ENCODE measurements around the gene COL4A2.

COL4A2 gene

DNA sequence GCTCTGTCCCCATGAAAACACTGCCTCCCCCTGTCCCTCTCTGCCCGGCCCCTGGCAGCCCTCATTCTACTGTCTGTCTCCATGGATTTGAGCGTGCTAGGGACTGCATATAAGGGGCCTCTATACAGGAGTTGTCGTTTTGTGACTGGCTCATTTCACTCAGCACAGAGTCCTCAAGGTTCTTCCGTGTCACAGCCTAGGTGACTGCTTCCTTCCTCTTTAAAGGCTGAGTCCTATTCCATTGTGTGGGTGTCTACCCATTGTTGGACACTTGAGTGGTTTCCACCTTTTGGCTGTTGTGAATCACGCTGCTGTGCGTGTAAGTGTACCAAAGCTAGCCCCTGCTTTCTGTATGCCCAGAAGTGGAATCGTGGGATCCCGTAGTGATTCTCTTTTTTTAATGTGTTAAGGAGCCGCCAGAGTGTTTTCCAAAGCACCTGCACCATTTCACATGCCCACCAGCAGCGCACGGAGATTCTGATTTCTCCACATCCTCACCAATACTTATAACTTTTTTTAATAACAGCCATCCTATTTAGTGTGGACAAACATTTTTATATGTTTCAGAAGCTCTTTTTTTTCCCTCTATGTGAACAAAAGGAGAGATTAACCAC lies 116.7 kb downstream of the COL4A2 start:
- no peak for DNase-seq

DNA sequence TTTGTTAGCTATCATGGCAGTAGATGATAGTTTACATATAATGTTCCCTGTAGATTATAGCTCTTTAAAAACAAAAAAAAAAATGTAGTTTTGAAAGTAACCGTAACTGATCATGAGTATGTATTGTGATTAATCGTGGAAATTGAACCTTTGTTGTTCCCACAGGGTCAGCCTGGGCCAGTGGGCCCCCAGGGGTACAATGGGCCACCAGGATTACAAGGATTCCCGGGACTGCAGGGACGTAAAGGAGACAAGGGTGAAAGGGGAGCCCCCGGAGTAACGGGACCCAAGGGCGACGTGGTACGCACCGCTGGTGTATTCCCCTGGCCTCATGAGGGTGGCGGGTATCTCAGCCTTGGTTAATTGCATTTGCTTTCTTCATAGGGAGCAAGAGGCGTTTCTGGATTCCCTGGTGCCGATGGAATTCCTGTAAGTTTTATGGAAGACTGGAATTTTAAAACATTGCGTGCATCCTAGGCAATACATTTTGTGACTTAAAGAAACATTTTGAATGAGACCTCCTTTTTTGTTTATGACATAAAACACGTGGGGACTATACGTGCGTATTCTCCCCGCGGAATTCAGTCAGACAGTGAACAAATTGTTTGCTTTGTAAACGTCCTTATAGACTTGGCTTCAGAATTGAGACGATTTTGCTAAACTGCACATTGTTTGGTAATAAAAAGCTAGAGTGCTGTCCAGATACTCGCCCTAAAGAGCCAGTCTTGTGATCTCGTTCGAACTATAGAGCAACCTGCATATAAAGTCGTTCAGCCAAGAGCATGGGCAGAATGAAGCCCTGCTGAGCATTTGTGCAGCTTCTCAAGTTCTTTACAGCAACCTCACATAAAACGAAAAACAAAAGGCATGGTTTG lies 117.7 kb downstream of the COL4A2 start:
- no peak for DNase-seq

DNA sequence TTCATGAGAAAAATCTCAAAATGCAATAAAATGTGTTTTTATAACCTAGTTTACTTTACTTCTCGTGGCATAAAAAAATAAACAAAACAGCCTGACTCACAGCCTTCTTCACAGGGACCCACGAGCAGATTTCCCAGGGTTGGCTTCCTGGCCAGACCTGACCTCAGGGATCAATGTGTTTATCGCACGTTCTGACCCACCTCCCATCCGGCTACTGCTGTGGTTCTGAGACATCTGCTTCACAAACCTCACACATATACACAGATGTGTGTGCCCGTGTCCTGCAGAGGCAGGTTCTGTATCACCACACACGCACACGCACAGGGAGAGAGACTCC lies 118.3 kb downstream of the COL4A2 start:
- DNase-seq, result no peak

DNA sequence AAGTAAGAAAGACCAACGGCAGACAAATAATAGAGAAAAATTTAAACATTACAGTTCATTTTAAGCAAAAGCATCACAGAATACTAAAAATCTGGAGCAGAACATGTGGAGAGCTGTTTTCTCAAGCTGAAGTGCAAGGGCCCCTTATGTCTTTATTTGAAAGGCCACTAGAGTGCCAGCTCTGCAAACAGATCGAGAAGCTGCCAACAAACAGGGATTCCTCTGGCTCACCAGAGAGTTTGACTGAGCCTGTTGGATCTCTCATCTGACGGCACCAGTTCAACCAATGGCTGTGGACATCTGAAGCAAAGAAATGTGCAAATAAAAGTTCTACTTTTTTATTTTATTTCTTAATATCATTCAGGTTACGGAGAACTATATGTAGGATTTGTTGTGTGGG lies 119.7 kb downstream of the COL4A2 start:
- no peak for DNase-seq

DNA sequence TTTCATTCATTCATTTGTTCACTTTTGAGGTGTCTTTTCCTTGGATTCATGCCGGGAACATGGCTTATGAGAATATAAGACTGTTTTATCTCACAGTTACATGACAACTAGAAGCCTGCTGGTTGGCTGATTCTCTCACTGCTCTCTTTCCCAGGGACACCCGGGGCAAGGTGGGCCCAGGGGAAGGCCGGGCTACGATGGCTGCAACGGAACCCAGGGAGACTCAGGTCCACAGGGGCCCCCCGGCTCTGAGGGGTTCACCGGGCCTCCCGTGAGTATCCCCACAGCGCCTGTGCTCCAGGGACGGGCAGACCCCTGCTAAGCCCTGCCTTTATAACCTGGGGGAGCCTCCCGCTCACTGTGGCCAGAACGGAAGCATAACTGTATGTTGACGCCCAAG lies 121.2 kb downstream of the COL4A2 start:
- DNase-seq, result no peak

DNA sequence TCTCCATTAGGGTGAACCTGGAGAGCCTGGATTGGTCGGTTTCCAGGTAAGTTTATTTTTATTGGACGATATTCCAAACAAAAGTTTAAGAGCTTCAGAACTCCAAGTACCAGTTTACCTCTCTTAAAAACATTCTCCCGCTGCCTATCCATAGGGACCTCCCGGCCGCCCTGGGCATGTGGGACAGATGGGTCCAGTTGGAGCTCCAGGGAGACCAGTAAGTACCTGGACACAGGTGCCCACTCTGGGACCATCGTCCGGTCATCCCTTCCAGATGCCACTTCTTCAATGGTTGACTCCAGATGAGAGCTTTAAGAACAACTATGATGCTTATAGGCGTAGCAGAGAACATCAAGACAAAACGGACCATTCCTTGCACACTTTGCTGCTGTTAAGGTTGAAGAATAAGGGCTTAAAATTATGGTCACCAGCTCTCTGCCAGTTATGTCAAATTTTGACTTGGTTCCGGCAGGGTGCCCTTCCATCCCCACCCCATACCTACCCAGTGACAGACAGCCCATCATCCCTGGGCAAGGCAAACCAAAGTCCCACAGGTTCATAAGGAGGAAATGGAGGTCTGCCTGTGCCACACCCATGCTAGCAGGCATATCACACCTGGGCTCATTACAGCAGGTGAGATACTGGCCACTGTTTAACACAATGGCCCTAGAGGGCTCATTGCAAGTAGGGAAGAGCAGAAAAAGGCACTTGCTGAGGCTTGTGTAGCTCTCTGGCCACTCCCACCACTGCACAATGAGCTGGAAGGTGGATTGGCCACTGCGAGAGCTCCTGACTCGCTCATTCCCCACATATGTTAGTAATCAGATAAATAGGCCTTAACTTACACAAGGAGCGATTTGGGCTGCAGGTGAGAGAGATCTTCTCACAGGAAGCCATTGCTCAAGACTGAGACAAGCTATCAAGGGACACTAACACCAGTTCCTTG lies 123.6 kb downstream of the COL4A2 start:
- no peak for DNase-seq

DNA sequence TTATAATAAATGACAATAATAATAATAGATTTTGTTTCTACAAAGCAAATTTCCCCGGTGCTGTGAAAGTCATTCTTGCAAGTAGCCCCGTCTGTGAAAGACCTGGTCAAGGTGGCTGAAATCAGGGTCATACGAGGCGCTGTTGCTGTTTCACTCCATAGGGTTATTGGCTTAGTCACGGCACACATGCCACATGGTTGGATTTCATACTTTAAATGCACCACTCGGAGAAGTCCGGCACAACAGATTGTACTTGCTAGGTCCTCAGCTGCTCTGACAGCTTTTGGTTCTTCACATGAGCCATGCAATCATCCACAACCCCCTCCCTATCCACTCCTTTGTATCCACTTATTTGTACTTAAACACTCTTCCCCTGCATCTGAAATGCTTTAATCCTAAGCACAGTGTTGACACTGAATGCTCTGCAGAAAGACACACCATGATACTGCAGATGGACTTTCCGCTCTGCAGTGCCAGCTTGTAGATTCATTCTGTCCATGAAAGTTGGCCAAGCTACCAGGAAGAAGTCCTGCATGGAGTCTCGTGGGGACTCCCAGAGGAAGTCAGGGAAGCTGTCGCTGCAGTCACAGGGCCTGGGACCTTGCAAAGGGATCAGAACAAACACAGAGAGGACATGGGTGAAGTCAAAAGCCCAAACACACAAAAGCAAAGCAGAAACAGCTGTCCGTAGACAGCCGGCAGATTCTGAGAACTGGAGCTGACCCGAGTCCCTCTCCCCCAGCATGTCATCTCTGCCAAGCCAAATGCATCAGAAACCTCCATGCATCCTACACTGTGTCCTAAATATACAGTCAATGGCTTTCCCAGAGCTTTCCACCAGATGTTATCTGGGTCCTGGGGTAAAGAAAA lies 124.6 kb downstream of the COL4A2 start:
- no peak for DNase-seq

DNA sequence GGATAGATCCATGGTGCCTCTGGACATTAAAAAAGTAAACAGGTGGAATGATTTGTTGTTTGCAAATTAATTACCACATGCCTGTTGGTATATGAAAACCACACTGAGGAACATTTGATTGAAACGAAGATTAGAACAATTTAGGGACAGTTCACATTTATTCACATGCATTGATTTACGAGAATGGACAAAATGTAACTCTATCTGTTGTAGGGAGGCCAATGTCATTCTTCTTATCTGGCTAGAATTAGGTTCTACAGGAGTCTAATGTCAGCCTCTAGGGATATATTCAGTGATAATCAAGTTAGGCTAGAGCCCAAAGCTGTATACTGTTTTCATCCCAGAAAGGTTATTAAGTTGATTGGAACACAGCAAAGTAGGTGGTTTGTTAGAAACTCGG lies 125.4 kb downstream of the COL4A2 start:
- no peak for DNase-seq

DNA sequence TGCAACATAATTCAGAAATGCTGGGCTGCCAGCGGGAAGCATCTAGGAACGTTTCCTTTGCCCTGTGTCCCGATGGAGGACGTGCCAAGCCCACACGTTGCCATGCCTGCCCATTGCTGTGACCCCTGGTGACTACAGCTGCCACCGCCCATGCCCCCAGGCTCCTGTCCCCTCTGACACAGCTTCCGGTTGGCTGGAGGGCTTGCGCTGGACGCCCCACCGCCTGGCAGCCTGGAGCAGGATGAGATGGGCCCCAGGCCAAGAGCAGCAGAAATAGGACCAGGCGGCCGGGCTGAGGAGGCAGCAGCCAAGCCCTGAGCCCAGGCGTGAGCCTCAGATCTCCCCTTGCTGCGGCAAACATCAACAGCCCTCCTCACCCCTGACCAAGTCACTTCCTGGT lies 125.9 kb downstream of the COL4A2 start:
- no peak for DNase-seq

DNA sequence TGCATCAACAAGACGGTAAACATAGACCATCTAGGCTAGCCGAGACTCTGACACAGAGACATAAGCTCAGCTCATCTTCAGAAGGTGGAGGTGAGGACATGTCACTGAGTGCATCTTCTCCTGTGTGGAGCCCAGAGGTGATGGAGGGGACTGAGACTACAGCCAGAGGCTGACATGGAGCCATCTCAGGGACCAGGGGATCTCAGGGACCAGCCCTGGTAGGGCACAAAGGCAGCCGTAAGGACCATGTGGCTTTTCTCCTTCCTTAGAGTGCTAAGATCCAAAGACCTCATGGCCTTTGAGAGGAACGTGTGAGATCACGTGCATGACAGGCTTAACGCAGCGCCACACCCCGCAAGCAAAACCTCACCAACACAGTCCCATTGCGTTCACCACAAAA lies 127.5 kb downstream of the COL4A2 start:
- no peak for DNase-seq

DNA sequence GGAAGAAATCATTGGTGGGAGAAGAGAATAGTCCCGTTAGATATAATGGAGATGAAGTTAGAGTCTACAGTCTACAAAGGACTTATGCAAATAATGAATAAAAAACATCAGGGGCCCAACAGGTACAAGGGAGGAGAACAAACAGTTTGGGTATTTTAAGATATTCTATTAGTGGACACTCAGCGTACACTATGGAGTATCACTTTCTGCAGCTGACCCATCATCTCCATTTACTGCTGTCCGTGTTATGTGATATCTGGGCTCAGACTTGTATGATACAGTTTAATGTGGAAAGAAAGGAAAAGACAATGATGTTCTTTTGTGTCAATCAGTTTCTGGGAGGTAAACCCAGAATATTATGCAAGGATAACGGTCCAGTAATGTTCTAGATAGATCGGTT lies 128.2 kb downstream of the COL4A2 start:
- DNase-seq, result no peak

DNA sequence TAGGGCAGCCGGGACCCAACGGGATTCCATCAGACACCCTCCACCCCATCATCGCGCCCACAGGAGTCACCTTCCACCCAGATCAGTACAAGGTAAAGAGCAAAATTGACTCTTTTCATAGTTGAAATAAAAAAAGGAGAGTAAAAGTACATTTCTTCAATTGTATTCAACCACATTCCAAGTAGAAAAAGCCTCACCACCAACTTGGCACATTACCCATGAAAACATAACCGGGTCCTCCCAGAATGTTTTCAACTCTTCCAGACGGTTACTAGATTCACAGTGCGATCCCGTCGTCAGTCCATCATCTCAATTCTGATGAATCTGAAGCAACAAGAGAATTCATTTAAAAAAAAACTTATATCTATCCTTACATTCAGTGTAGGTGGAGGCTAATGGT lies 129.2 kb downstream of the COL4A2 start:
- DNase-seq, result no peak

DNA sequence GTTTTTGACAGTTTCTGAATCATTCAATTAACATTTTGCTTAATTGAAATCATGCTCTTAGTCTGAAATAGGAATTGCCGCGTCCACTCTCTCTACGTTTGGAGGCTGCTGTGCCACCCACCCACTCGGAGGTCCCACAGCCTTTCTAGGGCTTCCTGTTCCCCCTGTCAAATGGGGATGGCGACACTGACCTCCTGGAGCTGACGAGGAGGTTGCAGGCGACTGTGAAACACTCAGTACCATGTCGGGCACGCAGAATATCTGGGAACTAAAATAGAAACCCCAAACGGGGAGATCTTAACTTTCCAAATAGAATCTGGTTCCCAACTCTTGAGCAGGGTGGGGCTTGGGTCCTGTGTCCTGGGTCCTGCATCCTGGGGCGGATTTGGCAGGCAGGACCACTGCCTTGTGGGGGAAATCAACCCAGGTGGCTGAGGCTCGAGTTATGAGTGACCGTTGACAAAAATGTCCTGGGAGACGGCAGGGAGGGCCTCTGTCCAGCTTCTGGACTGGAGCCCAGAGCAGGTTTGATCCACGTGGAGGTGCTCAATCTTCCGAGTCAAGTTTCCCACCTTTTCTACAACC lies 129.8 kb downstream of the COL4A2 start:
- DNase-seq, result no peak

DNA sequence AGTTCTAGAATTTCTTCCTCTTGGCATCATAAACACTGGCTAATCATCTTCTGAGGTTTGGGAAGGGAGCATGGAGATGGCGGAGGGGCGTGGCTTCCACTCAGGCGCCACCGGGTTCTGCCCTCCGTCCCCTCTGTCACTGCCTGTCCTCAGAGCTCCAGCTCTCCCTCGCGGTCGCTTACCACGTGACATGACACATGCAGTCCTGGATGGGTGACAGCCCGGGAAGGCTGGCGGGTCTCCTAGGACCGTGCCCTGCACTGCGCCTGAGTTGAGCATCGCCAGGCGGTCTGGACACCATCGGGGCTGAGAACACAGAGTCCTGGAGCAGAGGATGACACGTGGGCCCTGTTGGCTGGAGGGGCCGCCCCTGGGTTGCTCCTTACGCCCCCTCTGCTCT lies 131.1 kb downstream of the COL4A2 start:
- no peak for DNase-seq

DNA sequence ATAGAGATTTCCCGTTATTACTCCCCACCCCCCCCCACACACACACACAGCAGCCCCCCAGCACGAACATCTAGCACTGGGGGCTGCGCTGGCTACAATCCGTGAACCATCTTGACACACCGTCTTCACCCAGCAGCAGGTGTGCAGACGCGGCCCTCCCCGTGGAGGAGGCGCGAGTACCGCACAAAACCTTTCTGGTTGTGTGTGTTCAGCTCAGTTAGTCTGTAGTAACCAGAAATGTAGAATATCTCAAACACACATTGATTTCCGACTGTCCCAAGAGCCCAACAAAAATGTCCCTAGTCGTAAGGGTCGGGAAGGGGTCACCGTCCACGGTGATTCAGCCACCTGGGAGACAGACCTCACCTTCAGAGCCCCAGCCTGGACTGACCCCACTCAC lies 131.7 kb downstream of the COL4A2 start:
- no peak for DNase-seq

DNA sequence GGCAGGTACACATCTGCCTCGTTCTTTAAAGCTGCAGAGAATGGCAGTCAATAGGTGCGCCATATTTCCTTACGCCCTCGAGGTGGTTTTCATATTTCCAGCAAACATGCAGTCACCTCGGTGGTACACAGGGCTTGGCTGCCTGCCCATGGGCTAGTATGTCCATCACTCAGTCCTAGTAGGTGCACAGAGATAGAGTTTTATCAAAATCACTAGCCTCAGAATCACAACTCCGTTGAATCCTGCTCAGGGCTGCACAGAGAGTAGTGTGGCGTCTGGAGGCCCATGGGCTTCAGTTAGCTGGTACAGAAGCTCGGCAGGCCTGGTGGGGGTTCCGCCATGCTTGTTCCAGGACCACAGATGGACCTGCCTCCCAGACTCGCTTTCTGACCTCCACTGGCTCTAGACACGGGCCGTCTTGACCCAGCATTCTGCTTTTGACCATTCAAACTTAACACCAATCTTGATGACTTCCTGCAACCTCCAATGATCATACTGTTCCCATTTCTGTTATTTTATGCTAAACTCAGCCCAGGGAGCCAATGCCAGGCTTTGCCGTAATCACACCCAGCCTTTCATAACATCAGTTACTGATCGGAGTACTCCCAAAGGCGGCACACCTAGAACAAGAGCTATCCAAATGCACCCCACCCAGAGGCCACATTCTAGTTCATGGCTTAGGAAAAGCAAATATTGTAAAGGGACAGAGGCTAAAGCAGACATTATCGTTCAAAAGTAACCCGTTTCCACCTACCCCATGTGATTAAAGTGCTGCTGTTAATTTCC lies 134.1 kb downstream of the COL4A2 start:
- no peak for DNase-seq

DNA sequence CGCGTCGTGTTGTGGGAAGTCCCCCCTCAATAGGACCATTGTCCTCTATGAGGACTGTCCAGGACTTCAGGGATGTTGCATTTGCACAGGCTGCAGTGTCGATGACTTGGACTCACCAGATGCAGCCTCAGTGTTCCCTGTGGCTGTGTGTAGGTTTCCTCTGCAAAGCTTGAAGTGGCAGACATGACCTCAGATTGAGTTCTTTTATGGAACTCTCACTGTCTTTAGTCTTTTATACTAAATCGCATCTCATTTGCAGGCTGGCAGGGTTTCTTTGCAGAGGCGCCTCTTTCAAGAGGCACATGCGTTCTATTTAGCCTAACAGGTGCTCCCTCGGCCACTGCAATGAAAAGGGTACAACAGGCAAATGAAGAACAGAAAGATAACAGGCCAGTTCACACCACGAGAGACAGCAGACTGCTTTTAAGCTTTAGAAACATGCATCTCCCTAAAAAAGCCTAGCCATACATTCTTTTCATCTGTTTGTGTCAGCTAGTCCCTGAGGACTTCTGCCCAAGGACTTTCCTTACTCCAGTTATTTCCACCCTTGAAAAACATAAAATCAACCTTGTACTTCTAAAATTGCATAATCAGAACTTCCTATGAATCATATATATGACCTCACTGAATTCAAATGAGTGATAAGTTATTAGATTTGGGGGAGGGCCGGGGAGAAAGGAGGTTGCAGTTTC lies 136.0 kb downstream of the COL4A2 start:
- peak; percentile 16 for DNase-seq

DNA sequence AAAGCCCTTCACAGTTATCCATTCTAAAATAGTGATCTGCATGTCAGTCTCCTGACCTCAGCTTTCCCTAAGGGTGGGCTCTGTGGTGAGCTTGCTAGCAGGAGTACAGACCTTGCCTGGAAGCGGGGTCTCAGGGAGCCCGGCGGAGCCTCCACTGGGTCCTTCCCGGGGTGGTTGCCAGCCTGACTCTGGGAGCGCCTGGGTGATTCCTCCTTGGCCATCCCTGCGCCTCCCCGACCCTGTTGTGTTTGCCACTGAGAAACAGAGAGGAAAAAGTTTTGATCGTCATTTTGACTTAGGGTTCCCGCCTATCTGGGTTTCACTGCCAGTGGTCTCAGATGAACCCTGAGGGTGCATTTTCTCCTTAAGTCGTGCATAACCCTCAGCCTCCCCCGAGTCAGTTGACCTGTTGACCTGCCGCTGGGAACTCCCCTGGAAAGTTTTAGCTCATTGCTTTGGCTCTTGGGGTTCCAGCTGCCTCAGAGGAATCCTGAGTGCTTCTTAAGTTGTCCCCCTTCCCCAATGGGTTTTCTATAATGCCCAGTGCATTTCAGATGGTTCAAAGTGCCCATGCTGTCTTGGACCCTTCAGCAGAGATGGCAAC lies 136.6 kb downstream of the COL4A2 start:
- DNase-seq, result no peak

DNA sequence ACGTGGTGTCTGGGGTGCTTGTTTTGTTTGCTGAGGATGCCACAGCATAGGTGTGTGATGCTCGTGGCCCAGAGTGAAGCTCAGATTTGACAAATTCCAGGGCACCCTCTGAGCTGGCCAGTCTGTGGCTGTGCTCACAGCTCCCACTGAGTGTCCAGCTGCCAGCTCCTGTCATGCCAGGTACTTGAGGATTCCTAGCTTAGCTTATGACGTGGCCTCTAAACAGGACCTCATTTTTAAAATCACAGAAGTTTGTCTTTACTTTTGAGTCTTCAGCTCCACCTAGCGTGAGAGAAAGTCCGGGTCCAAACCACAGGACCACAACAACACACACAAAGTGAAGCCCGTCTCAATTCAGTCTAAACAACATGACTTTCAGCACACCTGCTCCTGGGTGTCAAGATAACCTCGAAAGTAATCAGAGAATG lies 137.2 kb downstream of the COL4A2 start:
- DNase-seq, result no peak

DNA sequence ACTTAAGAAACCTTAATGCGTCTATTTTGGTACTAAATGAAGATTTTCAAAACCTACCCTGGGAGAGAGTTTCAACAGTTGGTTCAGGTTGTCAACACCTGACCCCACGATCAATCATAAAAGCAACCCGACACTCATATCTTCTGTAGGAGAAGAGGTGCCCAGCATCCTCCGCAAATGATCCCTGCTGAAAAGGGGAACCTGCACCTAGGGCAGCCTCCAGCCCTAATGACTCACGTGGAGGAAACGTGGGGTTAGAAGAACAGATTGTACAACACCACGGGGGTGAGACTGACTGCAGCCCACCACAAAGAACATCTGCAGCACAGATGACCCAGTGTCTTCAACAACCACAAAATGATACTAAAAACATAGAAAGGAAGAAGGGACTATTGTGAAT lies 138.1 kb downstream of the COL4A2 start:
- DNase-seq, result no peak

Measured in NCI-H526 treated with DMSO at 0.1 percent for 48 hours (cell line).